Measurements from ENCODE around the gene ZNF574.
"Not testable (repeated sequence)": the region's sequence is repeated elsewhere in the genome, so short reads cannot be mapped to it uniquely, and the experiment has no call there.

- not testable (repeated sequence) for TF ChIP-seq ARNTL (CRISPR knock-in tag; IDR thresholded peaks at IDR 0.05; ENCODE audit: borderline replicate concordance, low read depth); RARB (CRISPR knock-in tag; IDR thresholded peaks at IDR 0.05); TSHZ2 (CRISPR knock-in tag; IDR thresholded peaks at IDR 0.05); CREB5 (CRISPR knock-in tag; IDR thresholded peaks at IDR 0.05; ENCODE audit: low read depth); TCF4 (CRISPR knock-in tag; IDR thresholded peaks at IDR 0.05; ENCODE audit: borderline replicate concordance); ESRRG (CRISPR knock-in tag; IDR thresholded peaks at IDR 0.05); PPARA (CRISPR knock-in tag; IDR thresholded peaks at IDR 0.05; ENCODE audit: borderline replicate concordance)
Observed at GRCh38 chr19:42034640-42035391, 41.1 kb upstream of the ZNF574 start.

All from SK-N-SH treated with all-trans-retinoic acid at 6 μM for 48 hours (cell line).